ENCODE measurements around the gene PPP6R3.

- TF ChIP-seq CTCF (IDR thresholded peaks at IDR 0.05) (no peak), POLR2A (IDR thresholded peaks at IDR 0.05) (no peak)
These were observed 186.3 kb downstream of the PPP6R3 start for GRCh38 chr11:68646832-68647231.
